Measurements from ENCODE around the gene REC114.

GRCh38 chr15:73482166-73482565 is 39.2 kb downstream of the REC114 start:
- TF ChIP-seq, protein P1, sequence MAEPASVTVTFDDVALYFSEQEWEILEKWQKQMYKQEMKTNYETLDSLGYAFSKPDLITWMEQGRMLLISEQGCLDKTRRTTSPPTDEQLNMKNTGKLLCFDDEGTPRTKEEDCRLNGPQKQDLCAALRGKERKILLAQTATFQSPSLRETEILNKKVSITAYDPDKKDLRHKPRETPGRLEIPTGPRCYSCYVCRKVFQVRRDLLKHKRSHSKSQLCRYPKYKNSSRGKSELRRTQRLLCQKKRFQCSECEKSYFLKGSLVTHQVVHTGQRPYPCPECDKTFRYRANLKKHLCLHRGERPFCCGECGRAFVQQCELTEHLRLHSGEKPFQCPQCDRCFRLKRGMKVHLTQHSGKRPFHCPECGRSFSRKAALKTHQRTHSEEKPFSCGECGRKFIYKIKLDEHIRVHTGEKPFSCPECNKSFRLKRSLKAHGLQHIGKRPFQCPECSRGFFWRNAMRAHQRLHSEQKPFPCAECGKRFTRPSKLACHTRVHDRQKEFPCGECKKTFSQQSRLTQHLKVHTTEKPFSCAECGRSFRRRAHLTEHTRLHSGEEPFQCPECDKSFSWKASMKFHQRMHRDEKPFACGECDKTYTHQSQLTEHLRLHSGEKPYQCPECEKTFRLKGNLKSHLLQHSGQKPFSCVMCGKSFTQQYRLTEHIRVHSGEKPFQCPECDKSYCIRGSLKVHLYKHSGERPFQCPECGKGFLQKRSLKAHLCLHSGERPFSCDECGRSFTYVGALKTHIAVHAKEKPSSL (CRISPR knock-in tag; conservative IDR thresholded peaks at IDR 0.05): no peak
- TF ChIP-seq KAT7 (CRISPR knock-in tag; IDR thresholded peaks at IDR 0.05; ENCODE audit: borderline replicate concordance): no peak
- no peak for TF ChIP-seq CTCF (IDR thresholded peaks at IDR 0.05)
- TF ChIP-seq ZNF671 (CRISPR knock-in tag; IDR thresholded peaks at IDR 0.05): no peak
- TF ChIP-seq AR (CRISPR knock-in tag; IDR thresholded peaks at IDR 0.05): no peak
